Measurements from ENCODE around the gene LLGL2.

DNA sequence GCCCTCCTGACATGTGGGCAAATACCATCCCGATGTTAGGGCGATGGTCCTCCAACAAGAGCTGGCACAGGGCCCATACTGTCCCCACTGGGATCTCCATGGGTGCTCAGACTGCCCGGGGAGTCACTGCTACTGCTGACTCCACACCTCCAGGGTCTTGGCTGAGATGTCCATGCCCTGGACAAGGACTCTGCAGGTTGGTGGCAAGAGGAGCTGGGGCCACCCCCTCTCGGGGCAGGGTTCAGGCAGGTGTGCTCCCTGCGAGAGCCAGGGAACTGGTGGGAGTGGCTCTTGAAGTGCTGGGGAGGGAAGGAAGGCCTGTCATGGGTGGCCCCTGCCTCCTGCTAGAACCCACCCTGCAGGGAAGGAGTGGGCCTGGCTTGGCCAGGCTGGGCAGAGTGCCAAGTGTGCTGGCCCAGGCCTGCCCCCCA, 16.6 kb upstream of the LLGL2 start:
- TF ChIP-seq, protein P1, sequence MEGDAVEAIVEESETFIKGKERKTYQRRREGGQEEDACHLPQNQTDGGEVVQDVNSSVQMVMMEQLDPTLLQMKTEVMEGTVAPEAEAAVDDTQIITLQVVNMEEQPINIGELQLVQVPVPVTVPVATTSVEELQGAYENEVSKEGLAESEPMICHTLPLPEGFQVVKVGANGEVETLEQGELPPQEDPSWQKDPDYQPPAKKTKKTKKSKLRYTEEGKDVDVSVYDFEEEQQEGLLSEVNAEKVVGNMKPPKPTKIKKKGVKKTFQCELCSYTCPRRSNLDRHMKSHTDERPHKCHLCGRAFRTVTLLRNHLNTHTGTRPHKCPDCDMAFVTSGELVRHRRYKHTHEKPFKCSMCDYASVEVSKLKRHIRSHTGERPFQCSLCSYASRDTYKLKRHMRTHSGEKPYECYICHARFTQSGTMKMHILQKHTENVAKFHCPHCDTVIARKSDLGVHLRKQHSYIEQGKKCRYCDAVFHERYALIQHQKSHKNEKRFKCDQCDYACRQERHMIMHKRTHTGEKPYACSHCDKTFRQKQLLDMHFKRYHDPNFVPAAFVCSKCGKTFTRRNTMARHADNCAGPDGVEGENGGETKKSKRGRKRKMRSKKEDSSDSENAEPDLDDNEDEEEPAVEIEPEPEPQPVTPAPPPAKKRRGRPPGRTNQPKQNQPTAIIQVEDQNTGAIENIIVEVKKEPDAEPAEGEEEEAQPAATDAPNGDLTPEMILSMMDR (IDR thresholded peaks at IDR 0.05): no peak
- TF ChIP-seq POLR2A (IDR thresholded peaks at IDR 0.05): no peak
